ENCODE data around the gene NMD3.

NMD3 gene

DNA sequence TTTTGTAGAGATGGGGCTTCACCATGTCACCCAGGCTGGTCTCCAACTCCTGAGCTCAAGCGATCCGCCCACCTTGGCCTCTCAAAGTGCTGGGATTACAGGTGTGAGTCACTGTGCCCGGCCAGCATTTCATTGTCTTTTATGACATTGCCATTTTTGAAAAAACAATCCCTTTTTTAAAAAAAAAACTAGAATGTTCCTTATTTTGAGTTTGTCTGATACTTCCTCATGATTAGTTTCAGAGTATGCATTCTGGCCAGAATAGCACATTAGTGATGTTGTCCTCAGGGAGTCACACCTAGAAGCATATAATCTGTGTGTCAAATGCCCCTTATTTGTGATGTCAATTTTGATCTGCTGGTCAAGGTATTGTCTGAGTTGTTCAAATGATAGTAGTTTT is 21.2 kb upstream of the NMD3 start:
- Histone ChIP-seq H3K36me3 (ENCODE audit: insufficient read depth, low read length) (no peaks in the 10 kb centered on the region), H2AFZ (ENCODE audit: low read depth, low read length) (no peak overlapping the region), H4K20me1 (ENCODE audit: insufficient read depth, low read length) (no peaks in the 10 kb centered on the region), H3K4me3 (ENCODE audit: low read depth in 1 of 2, low read length in 2 of 2) (no peak overlapping the region), H3K4me1 (ENCODE audit: insufficient read depth, low read length) (no peaks in the 10 kb centered on the region), H3K9me3 (ENCODE audit: insufficient read depth, low read length, severe bottlenecking) (no peaks in the 10 kb centered on the region), H3K27me3 (ENCODE audit: insufficient read depth, low read length, poor library complexity) (no peaks in the 10 kb centered on the region), H3K9ac (ENCODE audit: low read depth, low read length) (no peak overlapping the region), H3K4me2 (ENCODE audit: insufficient read depth, low read length) (no peak overlapping the region), H3K79me2 (ENCODE audit: insufficient read depth, low read length) (no peaks in the 10 kb centered on the region), H3K27ac (ENCODE audit: low read length) (no peak overlapping the region)
- TF ChIP-seq, protein P1, sequence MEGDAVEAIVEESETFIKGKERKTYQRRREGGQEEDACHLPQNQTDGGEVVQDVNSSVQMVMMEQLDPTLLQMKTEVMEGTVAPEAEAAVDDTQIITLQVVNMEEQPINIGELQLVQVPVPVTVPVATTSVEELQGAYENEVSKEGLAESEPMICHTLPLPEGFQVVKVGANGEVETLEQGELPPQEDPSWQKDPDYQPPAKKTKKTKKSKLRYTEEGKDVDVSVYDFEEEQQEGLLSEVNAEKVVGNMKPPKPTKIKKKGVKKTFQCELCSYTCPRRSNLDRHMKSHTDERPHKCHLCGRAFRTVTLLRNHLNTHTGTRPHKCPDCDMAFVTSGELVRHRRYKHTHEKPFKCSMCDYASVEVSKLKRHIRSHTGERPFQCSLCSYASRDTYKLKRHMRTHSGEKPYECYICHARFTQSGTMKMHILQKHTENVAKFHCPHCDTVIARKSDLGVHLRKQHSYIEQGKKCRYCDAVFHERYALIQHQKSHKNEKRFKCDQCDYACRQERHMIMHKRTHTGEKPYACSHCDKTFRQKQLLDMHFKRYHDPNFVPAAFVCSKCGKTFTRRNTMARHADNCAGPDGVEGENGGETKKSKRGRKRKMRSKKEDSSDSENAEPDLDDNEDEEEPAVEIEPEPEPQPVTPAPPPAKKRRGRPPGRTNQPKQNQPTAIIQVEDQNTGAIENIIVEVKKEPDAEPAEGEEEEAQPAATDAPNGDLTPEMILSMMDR (IDR thresholded peaks at IDR 0.05; ENCODE audit: borderline replicate concordance, extremely low read depth, low read length, poor library complexity, severe bottlenecking), result no peak
- no peak for TF ChIP-seq EZH2 (IDR thresholded peaks at IDR 0.05; ENCODE audit: borderline replicate concordance, low read depth, low read length, severe bottlenecking)
- DNase-seq, result no peak
- ATAC-seq (ENCODE audit: insufficient read depth, low read depth), result no peak

DNA sequence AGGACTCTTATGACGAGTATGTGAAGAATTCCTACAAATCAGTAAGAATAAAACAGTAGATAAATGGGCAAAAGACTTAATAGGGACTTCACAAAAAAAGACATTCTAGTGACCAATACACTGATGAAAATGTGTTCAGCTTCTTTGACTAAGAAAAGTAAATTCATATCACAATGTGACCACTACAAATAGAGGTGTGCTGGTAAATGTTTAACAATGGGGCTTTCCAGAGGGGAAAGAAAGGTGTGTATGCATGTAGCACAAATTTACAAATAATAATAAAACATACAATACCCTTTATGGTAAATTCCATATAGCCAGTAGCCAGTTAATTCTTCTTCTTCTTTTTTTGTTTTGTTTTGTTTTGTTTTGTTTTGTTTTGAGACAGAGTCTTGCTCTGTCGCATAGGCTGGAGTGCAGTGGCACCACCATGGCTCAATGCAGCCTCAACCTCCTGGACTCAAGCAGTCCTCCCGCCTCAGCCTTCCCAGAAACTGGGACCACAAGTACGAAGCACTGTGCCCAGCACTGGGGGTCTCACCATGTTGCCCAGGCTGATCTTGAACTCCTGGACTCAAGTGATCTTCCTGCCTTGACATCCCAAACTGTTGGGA is 17.5 kb upstream of the NMD3 start:
- Histone ChIP-seq H2AFZ (ENCODE audit: low read depth, low read length) (no peak overlapping the region), H3K9me3 (ENCODE audit: insufficient read depth, low read length, severe bottlenecking) (no peaks in the 10 kb centered on the region), H3K4me1 (ENCODE audit: insufficient read depth, low read length) (no peaks in the 10 kb centered on the region), H3K27ac (ENCODE audit: low read length) (no peak overlapping the region), H3K79me2 (ENCODE audit: insufficient read depth, low read length) (no peaks in the 10 kb centered on the region), H3K36me3 (ENCODE audit: insufficient read depth, low read length) (no peaks in the 10 kb centered on the region), H3K9ac (ENCODE audit: low read depth, low read length) (no peak overlapping the region), H3K27me3 (ENCODE audit: insufficient read depth, low read length, poor library complexity) (no peaks in the 10 kb centered on the region), H3K4me2 (ENCODE audit: insufficient read depth, low read length) (no peak overlapping the region), H3K4me3 (ENCODE audit: low read depth in 1 of 2, low read length in 2 of 2) (no peak overlapping the region), H4K20me1 (ENCODE audit: insufficient read depth, low read length) (no peaks in the 10 kb centered on the region)
- TF ChIP-seq, protein P1 (IDR thresholded peaks at IDR 0.05; ENCODE audit: borderline replicate concordance, extremely low read depth, low read length, poor library complexity, severe bottlenecking), result no peak
- TF ChIP-seq EZH2 (IDR thresholded peaks at IDR 0.05; ENCODE audit: borderline replicate concordance, low read depth, low read length, severe bottlenecking), result no peak
- ATAC-seq (ENCODE audit: insufficient read depth, low read depth) (no peak), DNase-seq (no peak)

DNA sequence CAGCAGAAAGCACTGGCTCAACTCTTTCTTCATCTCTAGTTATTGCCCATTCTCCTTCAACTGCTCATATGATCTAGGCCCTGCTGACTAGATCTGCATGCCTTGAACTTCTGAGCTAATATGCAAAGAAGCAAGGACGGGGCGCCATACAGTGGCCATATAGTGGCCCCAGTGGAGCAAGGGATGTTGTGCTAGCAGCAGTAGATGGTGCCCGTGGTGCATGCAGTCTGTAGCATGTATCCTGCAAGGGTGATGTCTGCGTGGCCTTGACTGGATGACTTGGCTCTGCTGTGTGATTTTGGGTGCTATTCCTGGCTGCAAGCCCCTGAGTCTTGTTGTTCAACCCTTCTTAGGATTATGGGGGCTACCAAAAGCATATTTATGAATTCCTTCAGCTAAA is 12.2 kb upstream of the NMD3 start:
- Histone ChIP-seq H3K4me2 (ENCODE audit: insufficient read depth, low read length) (no peak overlapping the region), H3K9me3 (ENCODE audit: insufficient read depth, low read length, severe bottlenecking) (no peaks in the 10 kb centered on the region), H3K27ac (ENCODE audit: low read length) (no peak overlapping the region), H2AFZ (ENCODE audit: low read depth, low read length) (no peak overlapping the region), H3K36me3 (ENCODE audit: insufficient read depth, low read length) (no peaks in the 10 kb centered on the region), H3K4me3 (ENCODE audit: low read depth in 1 of 2, low read length in 2 of 2) (no peak overlapping the region), H3K9ac (ENCODE audit: low read depth, low read length) (no peak overlapping the region), H3K79me2 (ENCODE audit: insufficient read depth, low read length) (no peaks in the 10 kb centered on the region), H4K20me1 (ENCODE audit: insufficient read depth, low read length) (no peaks in the 10 kb centered on the region), H3K27me3 (ENCODE audit: insufficient read depth, low read length, poor library complexity) (no peaks in the 10 kb centered on the region), H3K4me1 (ENCODE audit: insufficient read depth, low read length) (no peaks in the 10 kb centered on the region)
- TF ChIP-seq, protein P1 (IDR thresholded peaks at IDR 0.05; ENCODE audit: borderline replicate concordance, extremely low read depth, low read length, poor library complexity, severe bottlenecking), result no peak
- no peak for TF ChIP-seq EZH2 (IDR thresholded peaks at IDR 0.05; ENCODE audit: borderline replicate concordance, low read depth, low read length, severe bottlenecking)
- no peak for ATAC-seq (ENCODE audit: insufficient read depth, low read depth)
- no peak for DNase-seq

All from DND-41 (cell line).